ENCODE data around the gene MED20. TPM values are rescaled to one million over a fixed set of nuclear protein-coding genes. Genes with fewer than 3 reads are reported as not detected.
"Not testable (repeated sequence)": the region's sequence is repeated elsewhere in the genome, so short reads cannot be mapped to it uniquely, and the experiment has no call there.

MED20 gene
- total RNA-seq, 1 experiment from 2014 or later: 42.4 TPM

DNA sequence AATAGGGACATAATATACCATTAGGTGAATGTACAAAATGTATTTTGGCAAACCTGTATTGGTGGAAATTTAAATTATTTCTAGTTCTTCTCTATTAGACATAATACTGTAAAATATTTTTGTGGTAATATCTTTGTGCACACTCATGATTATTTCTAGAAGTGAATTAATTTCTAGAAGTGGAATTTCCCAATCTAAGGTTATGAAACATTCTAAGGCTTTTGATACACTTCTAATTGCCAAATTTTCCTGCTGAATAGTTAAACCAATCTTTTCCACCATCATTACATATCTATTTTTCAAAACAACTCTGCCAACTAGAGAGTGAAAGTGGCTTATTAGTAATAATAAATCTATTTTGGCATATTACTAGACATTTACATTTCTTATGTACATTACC is 22.5 kb upstream of the MED20 start:
- Mint-ChIP-seq H3K27ac (no peak overlapping the region), H3K36me3 (no peaks in the 10 kb centered on the region), H3K4me1 (peaks cover 29% of the 10 kb centered on the region), H3K27me3 (ENCODE audit: low read depth) (peaks cover 7% of the 10 kb centered on the region), H3K9me3 (no peaks in the 10 kb centered on the region), H3K4me3 (no peak overlapping the region)
- TF ChIP-seq, protein P1, sequence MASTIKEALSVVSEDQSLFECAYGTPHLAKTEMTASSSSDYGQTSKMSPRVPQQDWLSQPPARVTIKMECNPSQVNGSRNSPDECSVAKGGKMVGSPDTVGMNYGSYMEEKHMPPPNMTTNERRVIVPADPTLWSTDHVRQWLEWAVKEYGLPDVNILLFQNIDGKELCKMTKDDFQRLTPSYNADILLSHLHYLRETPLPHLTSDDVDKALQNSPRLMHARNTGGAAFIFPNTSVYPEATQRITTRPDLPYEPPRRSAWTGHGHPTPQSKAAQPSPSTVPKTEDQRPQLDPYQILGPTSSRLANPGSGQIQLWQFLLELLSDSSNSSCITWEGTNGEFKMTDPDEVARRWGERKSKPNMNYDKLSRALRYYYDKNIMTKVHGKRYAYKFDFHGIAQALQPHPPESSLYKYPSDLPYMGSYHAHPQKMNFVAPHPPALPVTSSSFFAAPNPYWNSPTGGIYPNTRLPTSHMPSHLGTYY (CRISPR knock-in tag; IDR thresholded peaks at IDR 0.05): no peak
- TF ChIP-seq PRRX2 (CRISPR knock-in tag; IDR thresholded peaks at IDR 0.05): no peak
- no peak for TF ChIP-seq NR3C1 (CRISPR knock-in tag; conservative IDR thresholded peaks at IDR 0.05; ENCODE audit: low read depth)
- TF ChIP-seq SOX15 (CRISPR knock-in tag; IDR thresholded peaks at IDR 0.05): no peak
- TF ChIP-seq, protein P2, sequence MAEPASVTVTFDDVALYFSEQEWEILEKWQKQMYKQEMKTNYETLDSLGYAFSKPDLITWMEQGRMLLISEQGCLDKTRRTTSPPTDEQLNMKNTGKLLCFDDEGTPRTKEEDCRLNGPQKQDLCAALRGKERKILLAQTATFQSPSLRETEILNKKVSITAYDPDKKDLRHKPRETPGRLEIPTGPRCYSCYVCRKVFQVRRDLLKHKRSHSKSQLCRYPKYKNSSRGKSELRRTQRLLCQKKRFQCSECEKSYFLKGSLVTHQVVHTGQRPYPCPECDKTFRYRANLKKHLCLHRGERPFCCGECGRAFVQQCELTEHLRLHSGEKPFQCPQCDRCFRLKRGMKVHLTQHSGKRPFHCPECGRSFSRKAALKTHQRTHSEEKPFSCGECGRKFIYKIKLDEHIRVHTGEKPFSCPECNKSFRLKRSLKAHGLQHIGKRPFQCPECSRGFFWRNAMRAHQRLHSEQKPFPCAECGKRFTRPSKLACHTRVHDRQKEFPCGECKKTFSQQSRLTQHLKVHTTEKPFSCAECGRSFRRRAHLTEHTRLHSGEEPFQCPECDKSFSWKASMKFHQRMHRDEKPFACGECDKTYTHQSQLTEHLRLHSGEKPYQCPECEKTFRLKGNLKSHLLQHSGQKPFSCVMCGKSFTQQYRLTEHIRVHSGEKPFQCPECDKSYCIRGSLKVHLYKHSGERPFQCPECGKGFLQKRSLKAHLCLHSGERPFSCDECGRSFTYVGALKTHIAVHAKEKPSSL (CRISPR knock-in tag; conservative IDR thresholded peaks at IDR 0.05): no peak
- no peak for TF ChIP-seq ZNF232 (CRISPR knock-in tag; IDR thresholded peaks at IDR 0.05)
- TF ChIP-seq, protein P3, sequence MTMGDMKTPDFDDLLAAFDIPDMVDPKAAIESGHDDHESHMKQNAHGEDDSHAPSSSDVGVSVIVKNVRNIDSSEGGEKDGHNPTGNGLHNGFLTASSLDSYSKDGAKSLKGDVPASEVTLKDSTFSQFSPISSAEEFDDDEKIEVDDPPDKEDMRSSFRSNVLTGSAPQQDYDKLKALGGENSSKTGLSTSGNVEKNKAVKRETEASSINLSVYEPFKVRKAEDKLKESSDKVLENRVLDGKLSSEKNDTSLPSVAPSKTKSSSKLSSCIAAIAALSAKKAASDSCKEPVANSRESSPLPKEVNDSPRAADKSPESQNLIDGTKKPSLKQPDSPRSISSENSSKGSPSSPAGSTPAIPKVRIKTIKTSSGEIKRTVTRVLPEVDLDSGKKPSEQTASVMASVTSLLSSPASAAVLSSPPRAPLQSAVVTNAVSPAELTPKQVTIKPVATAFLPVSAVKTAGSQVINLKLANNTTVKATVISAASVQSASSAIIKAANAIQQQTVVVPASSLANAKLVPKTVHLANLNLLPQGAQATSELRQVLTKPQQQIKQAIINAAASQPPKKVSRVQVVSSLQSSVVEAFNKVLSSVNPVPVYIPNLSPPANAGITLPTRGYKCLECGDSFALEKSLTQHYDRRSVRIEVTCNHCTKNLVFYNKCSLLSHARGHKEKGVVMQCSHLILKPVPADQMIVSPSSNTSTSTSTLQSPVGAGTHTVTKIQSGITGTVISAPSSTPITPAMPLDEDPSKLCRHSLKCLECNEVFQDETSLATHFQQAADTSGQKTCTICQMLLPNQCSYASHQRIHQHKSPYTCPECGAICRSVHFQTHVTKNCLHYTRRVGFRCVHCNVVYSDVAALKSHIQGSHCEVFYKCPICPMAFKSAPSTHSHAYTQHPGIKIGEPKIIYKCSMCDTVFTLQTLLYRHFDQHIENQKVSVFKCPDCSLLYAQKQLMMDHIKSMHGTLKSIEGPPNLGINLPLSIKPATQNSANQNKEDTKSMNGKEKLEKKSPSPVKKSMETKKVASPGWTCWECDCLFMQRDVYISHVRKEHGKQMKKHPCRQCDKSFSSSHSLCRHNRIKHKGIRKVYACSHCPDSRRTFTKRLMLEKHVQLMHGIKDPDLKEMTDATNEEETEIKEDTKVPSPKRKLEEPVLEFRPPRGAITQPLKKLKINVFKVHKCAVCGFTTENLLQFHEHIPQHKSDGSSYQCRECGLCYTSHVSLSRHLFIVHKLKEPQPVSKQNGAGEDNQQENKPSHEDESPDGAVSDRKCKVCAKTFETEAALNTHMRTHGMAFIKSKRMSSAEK (CRISPR knock-in tag; IDR thresholded peaks at IDR 0.05; ENCODE audit: borderline replicate concordance): no peak
- no peak for TF ChIP-seq NR2C2 (CRISPR knock-in tag; IDR thresholded peaks at IDR 0.05)
- TF ChIP-seq TP53 (CRISPR knock-in tag; IDR thresholded peaks at IDR 0.05): no peak
- TF ChIP-seq FOXJ3 (CRISPR knock-in tag; IDR thresholded peaks at IDR 0.05; ENCODE audit: borderline replicate concordance): no peak
- TF ChIP-seq, protein P4, sequence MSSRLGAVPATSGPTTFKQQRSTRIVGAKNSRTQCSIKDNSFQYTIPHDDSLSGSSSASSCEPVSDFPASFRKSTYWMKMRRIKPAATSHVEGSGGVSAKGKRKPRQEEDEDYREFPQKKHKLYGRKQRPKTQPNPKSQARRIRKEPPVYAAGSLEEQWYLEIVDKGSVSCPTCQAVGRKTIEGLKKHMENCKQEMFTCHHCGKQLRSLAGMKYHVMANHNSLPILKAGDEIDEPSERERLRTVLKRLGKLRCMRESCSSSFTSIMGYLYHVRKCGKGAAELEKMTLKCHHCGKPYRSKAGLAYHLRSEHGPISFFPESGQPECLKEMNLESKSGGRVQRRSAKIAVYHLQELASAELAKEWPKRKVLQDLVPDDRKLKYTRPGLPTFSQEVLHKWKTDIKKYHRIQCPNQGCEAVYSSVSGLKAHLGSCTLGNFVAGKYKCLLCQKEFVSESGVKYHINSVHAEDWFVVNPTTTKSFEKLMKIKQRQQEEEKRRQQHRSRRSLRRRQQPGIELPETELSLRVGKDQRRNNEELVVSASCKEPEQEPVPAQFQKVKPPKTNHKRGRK (CRISPR knock-in tag; IDR thresholded peaks at IDR 0.05; ENCODE audit: borderline replicate concordance): no peak
- TF ChIP-seq, protein P5, sequence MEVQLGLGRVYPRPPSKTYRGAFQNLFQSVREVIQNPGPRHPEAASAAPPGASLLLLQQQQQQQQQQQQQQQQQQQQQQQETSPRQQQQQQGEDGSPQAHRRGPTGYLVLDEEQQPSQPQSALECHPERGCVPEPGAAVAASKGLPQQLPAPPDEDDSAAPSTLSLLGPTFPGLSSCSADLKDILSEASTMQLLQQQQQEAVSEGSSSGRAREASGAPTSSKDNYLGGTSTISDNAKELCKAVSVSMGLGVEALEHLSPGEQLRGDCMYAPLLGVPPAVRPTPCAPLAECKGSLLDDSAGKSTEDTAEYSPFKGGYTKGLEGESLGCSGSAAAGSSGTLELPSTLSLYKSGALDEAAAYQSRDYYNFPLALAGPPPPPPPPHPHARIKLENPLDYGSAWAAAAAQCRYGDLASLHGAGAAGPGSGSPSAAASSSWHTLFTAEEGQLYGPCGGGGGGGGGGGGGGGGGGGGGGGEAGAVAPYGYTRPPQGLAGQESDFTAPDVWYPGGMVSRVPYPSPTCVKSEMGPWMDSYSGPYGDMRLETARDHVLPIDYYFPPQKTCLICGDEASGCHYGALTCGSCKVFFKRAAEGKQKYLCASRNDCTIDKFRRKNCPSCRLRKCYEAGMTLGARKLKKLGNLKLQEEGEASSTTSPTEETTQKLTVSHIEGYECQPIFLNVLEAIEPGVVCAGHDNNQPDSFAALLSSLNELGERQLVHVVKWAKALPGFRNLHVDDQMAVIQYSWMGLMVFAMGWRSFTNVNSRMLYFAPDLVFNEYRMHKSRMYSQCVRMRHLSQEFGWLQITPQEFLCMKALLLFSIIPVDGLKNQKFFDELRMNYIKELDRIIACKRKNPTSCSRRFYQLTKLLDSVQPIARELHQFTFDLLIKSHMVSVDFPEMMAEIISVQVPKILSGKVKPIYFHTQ (CRISPR knock-in tag; IDR thresholded peaks at IDR 0.05): no peak
- TF ChIP-seq, protein P6, sequence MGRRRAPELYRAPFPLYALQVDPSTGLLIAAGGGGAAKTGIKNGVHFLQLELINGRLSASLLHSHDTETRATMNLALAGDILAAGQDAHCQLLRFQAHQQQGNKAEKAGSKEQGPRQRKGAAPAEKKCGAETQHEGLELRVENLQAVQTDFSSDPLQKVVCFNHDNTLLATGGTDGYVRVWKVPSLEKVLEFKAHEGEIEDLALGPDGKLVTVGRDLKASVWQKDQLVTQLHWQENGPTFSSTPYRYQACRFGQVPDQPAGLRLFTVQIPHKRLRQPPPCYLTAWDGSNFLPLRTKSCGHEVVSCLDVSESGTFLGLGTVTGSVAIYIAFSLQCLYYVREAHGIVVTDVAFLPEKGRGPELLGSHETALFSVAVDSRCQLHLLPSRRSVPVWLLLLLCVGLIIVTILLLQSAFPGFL (CRISPR knock-in tag; IDR thresholded peaks at IDR 0.05; ENCODE audit: borderline replicate concordance): no peak
- no peak for TF ChIP-seq ZNF263 (CRISPR knock-in tag; IDR thresholded peaks at IDR 0.05; ENCODE audit: low read depth)
- TF ChIP-seq JAZF1 (CRISPR knock-in tag; IDR thresholded peaks at IDR 0.05): no peak
- no peak for TF ChIP-seq ZNF671 (CRISPR knock-in tag; IDR thresholded peaks at IDR 0.05)
- TF ChIP-seq ZNF317 (CRISPR knock-in tag; IDR thresholded peaks at IDR 0.05; ENCODE audit: borderline replicate concordance, low read depth): no peak
- CTCF ChIA-PET: interaction anchor here (2.4 kb wide), 1 partner anchor 22 kb away, joined by 21 read pairs; the partner anchor contains the start of genes BYSL and MED20
- ATAC-seq (no peak), DNase-seq (ENCODE audit: low spot score) (no peak)
- POLR2A ChIA-PET: interaction anchor here (0.5 kb wide), 1 partner anchor 46 kb away, joined by 4 read pairs; no protein-coding TSS in a partner anchor

DNA sequence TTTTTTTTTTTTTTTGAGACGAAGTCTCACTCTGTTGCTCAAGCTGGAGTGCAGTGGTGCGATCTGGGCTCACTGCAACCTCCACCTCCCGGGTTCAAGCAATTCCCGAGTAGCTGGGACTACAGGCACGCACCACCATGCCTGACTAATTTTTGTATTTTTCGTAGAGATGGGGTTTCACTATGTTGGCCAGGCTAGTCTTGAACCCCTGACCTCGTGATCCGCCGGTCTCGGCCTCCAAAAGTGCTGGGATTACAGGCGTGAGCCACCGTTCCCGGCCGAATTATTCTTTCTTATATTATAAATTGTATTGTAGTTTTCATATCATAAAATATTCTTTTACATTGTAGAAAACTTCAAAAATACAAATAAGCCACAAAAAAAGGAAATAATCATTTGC is 21.9 kb upstream of the MED20 start:
- not testable (repeated sequence) for DNase-seq (ENCODE audit: low spot score); H3K27ac Mint-ChIP-seq; ATAC-seq; H3K9me3 Mint-ChIP-seq; H3K4me3 Mint-ChIP-seq; H3K36me3 Mint-ChIP-seq; H3K27me3 Mint-ChIP-seq (ENCODE audit: low read depth)
- ChIA-PET POLR2A (interaction anchor here (0.6 to 0.7 kb wide), 2 partner anchors 88 to 160 kb away, joined by 4 read pairs; no protein-coding TSS in a partner anchor), CTCF (interaction anchor here (0.8 to 5.1 kb wide), 4 partner anchors 21 to 209 kb away, joined by 3 to 91 read pairs (median 30); partner anchors contain the start of genes BYSL and MED20)
- peaks cover 32% of the 10 kb centered on the region for H3K4me1 Mint-ChIP-seq
